DOHH2 (cell line): ENCODE measurements around the gene SCN1A.

Source experiments
- H3F3A ChIP-seq: fragments of 200-600 bp; sonication (generic), shearing (Covaris generic); 2 replicates; pipeline ENCODE4 v1.6.0; 2016; ENCODE audit warnings: antibody characterized with exemption, mild to moderate bottlenecking; ENCODE audit not compliant: control insufficient read depth, insufficient read depth
- H3K27ac ChIP-seq: fragments of 200-600 bp; sonication (generic); 2 replicates; pipeline ENCODE4 v1.5.1; 2014; ENCODE audit warnings: low read depth, mild to moderate bottlenecking, low read length, moderate library complexity
- H3K27me3 ChIP-seq: fragments of 200-600 bp; sonication (generic); 2 replicates; pipeline ENCODE4 v1.6.1; 2014; ENCODE audit warnings: mild to moderate bottlenecking, low read length, mixed read lengths; ENCODE audit not compliant: control insufficient read depth
- H3K36me3 ChIP-seq: fragments of 200-600 bp; sonication (generic); 2 replicates; pipeline ENCODE4 v1.6.1; 2014; ENCODE audit warnings: mild to moderate bottlenecking, low read length, moderate library complexity, mixed read lengths; ENCODE audit not compliant: control insufficient read depth
- H3K4me1 ChIP-seq: fragments of 200-600 bp; sonication (generic); 2 replicates; pipeline ENCODE4 v1.6.1; 2014; ENCODE audit warnings: mild to moderate bottlenecking, low read length, mixed read lengths; ENCODE audit not compliant: control insufficient read depth
- H3K4me2 ChIP-seq: fragments of 200-600 bp; sonication (generic); 2 replicates; pipeline ENCODE4 v1.6.0; 2014; ENCODE audit warnings: mild to moderate bottlenecking, low read length, moderate library complexity
- H3K4me3 ChIP-seq: fragments of 200-600 bp; sonication (generic); 2 replicates; pipeline ENCODE4 v1.5.1; 2014; ENCODE audit warnings: mild to moderate bottlenecking, low read length, mixed read lengths
- H3K79me2 ChIP-seq: fragments of 200-600 bp; sonication (generic); 2 replicates; pipeline ENCODE4 v1.6.1; 2014; ENCODE audit warnings: mild to moderate bottlenecking, low read length, mixed read lengths; ENCODE audit not compliant: control insufficient read depth
- H3K9me2 ChIP-seq: fragments of 200-600 bp; sonication (generic); replicated peaks from 2 replicates; pipeline ENCODE4 v1.6.1; 2014; ENCODE audit warnings: mild to moderate bottlenecking, low read length, mixed read lengths; ENCODE audit not compliant: control insufficient read depth
- H3K9me3 ChIP-seq: fragments of 200-600 bp; sonication (generic); 2 replicates; pipeline ENCODE4 v1.6.1; 2014; ENCODE audit warnings: antibody characterized with exemption, low read length, mixed read lengths; ENCODE audit not compliant: control insufficient read depth, insufficient read depth
- H4K20me1 ChIP-seq: fragments of 200-600 bp; sonication (generic); 2 replicates; pipeline ENCODE4 v1.6.0; 2014; ENCODE audit warnings: low read depth, mild to moderate bottlenecking, antibody characterized with exemption, low read length, moderate library complexity; ENCODE audit not compliant: control insufficient read depth, insufficient read depth
- CTCF ChIP-seq: fragments of 200-600 bp; sonication (generic); IDR thresholded peaks from one replicate; pipeline ENCODE4 v1.5.1; 2014; ENCODE audit warnings: antibody characterized with exemption, mild to moderate bottlenecking, low read depth, low read length; ENCODE audit not compliant: poor library complexity, severe bottlenecking
- EZH2phosphoT487 ChIP-seq: fragments of 200-600 bp; sonication (generic); IDR thresholded peaks from 2 replicates; pipeline ENCODE4 v1.6.1; 2017; ENCODE audit warnings: borderline replicate concordance, mild to moderate bottlenecking, antibody characterized with exemption, low read length, moderate library complexity, mixed read lengths

SCN1A gene

GRCh38 chr2:165953655-165954606 is 173.9 kb downstream of the SCN1A start, which contains the start of gene TTC21B:
Gene TTC21B (minus strand): TSS chr2:165953776. CDS start chr2:165953705, 71 bp downstream.
- Histone ChIP-seq H3K4me3 (peak within 1 kb of the TSS; percentile 85), H4K20me1 (no peaks in the 10 kb centered on the region), H3K9me3 (no peaks in the 10 kb centered on the region), H3K79me2 (peaks cover 39% of the 10 kb centered on the region), H3K27me3 (no peaks in the 10 kb centered on the region), H3K4me1 (peaks cover 22% of the 10 kb centered on the region), H3K36me3 (peaks cover 21% of the 10 kb centered on the region), H3K27ac (peak within 1 kb of the TSS; percentile 52), H3K9me2 (no peaks in the 10 kb centered on the region), H3K4me2 (peak within 1 kb of the TSS; percentile 66), H3F3A (no peaks in the 10 kb centered on the region)
- TF ChIP-seq CTCF: peak; percentile 84
- TF ChIP-seq EZH2phosphoT487: no peak

GRCh38 chr2:165953306-165953654 is 174.5 kb downstream of the SCN1A start:
- no peaks in the 10 kb centered on the region for H3K27me3 ChIP-seq

DNA sequence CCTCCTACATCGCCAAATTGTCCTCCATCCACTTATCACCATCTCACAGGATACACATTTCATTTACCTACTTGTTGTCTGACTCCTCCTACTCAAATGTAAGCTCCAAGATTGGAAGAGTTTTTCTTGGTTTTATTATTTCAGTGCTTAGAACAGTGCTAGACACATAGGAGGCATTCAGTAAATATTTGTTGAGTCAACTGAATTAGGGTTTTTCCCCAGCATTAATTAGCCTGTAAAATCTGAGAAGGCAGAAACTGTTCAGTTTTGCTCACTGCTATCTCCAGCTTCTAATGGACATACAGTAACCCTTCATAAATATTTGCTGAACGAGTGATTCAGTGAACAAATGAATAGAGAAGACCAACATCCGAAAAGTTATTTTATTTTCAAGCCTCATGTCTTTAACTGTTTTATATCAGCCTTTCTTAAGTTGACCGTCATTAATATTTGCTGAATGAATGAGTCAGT is 175.0 kb downstream of the SCN1A start:
- peak overlapping the region; percentile 66 for H3K4me2 ChIP-seq
- peaks cover 22% of the 10 kb centered on the region for H3K4me1 ChIP-seq
- H4K20me1 ChIP-seq: no peaks in the 10 kb centered on the region
- H3K9me2 ChIP-seq: no peaks in the 10 kb centered on the region
- H3K79me2 ChIP-seq: peaks cover 39% of the 10 kb centered on the region
- H3K36me3 ChIP-seq: peaks cover 33% of the 10 kb centered on the region
- peak overlapping the region; percentile 85 for H3K4me3 ChIP-seq
- TF ChIP-seq CTCF: no peak
- no peak for TF ChIP-seq EZH2phosphoT487
- H3K27ac ChIP-seq: peak overlapping the region; percentile 52; the same call in 1 of the 2 replicates
- H3K27me3 ChIP-seq: no peaks in the 10 kb centered on the region
- H3F3A ChIP-seq: no peaks in the 10 kb centered on the region
- no peaks in the 10 kb centered on the region for H3K9me3 ChIP-seq

More at GRCh38 chr2:165953306-165953654, 174.5 kb downstream of the SCN1A start:
- Histone ChIP-seq H3K4me3 (peak overlapping the region; percentile 85), H3K4me1 (peaks cover 22% of the 10 kb centered on the region), H3K27ac (peak overlapping the region; percentile 52), H3K4me2 (peak overlapping the region; percentile 66), H3K79me2 (peaks cover 39% of the 10 kb centered on the region), H4K20me1 (no peaks in the 10 kb centered on the region), H3K36me3 (peaks cover 28% of the 10 kb centered on the region), H3K9me3 (no peaks in the 10 kb centered on the region), H3K9me2 (no peaks in the 10 kb centered on the region), H3F3A (no peaks in the 10 kb centered on the region)
- no peak for TF ChIP-seq CTCF
- TF ChIP-seq EZH2phosphoT487: no peak
